BLaER1 treated with 17β-estradiol and CSF1 and Interleukin-3, amounts not matched to agents 10 nM and 100 nM (cell line): ENCODE measurements around the gene COA6.

Experiments
- H3K27ac ChIP-seq, 11 experiments: shearing (Covaris generic); formaldehyde crosslinking; 2 replicates each; pipeline ENCODE4 v1.8.1; 2022
- H3K27me3 ChIP-seq, 11 experiments: shearing (Covaris generic); formaldehyde crosslinking; 2 replicates each; pipeline ENCODE4 v1.8.1; 2022
- H3K36me3 ChIP-seq, 11 experiments: shearing (Covaris generic); formaldehyde crosslinking; 2 replicates each; pipeline ENCODE4 v1.8.1; 2022
- H3K4me1 ChIP-seq, 10 experiments: shearing (Covaris generic); formaldehyde crosslinking; 2 replicates each; pipeline ENCODE4 v1.8.1; 2022
- H3K4me2 ChIP-seq, 11 experiments: shearing (Covaris generic); formaldehyde crosslinking; 2 replicates each; pipeline ENCODE4 v1.8.1; 2022
- H3K4me3 ChIP-seq, 10 experiments: shearing (Covaris generic); formaldehyde crosslinking; 2 replicates each; pipeline ENCODE4 v1.8.1; 2022
- H3K9ac ChIP-seq, 11 experiments: shearing (Covaris generic); formaldehyde crosslinking; 2 replicates each; pipeline ENCODE4 v1.8.1; 2022
- H3K9me3 ChIP-seq, 11 experiments: shearing (Covaris generic); formaldehyde crosslinking; replicated peaks in 1 of 11; 2 replicates each; pipeline ENCODE4 v1.8.1; 2022
- H4K20me1 ChIP-seq, 11 experiments: shearing (Covaris generic); formaldehyde crosslinking; 2 replicates each; pipeline ENCODE4 v1.8.1; 2022
- Cebpa-rat ChIP-seq, 11 experiments: shearing (Covaris generic); IDR thresholded peaks; 2 replicates each; pipeline ENCODE4 v1.8.1; 2022

Gene COA6

GRCh38 chr1:234412830-234413229 is 39.6 kb downstream of the COA6 start:
- Histone ChIP-seq H3K4me1 (no peaks in the 10 kb centered on the region), H3K4me2 (no peak overlapping the region), H4K20me1 (no peaks in the 10 kb centered on the region), H3K4me3 (no peak overlapping the region), H3K27me3 (no peaks in the 10 kb centered on the region), H3K36me3 (peaks cover 41 to 100% (median 99%) of the 10 kb centered on the region in 11 experiments; a peak in 21 of 22 replicates), H3K9ac (no peak overlapping the region), H3K27ac (no peak overlapping the region), H3K9me3 (no peaks in the 10 kb centered on the region)
- no peak for TF ChIP-seq Cebpa-rat (IDR thresholded peaks at IDR 0.05)

DNA sequence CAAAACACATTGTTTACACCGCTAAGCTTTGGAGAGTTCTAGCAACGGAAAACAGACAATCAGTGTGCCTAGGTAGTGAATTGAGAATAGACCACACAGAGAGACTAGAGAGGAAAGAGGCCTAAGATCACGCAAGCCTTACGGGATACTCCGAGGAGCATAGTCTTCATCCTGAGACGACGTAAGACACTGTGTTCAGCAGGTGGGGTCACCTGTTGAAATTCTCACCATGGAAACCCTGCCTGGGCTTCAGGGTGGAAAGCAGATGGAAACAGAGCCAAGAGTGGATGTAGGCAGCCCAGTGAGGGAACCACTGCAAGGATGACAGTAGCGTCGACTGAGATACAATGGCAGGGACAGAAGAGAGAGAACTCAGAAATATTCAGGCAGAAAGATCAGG is 40.2 kb downstream of the COA6 start:
- Histone ChIP-seq H3K4me3 (no peak overlapping the region), H3K4me2 (no peak overlapping the region)

DNA sequence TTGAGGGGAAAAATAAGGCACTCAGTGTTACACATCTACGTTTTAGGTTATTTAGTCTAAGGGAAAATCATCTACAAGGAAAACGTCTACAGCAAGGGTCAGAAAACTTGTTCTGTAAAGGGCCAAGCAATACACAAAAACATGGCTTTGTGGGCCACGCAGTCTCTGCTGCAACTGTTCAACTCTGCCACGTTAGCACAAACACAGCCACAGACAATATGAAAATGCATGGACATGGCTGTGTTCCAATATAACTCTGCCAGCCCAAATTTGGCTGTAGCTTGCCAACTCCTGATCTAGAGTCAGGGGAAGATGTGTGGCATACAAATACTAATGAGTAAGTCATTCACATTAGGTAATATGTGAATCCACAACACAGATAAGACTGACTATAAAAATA is 40.7 kb downstream of the COA6 start:
- H3K4me1 ChIP-seq = no peaks in the 10 kb centered on the region
- H3K27me3 ChIP-seq = no peaks in the 10 kb centered on the region
- no peak overlapping the region for H3K9ac ChIP-seq
- no peaks in the 10 kb centered on the region for H3K9me3 ChIP-seq
- H3K27ac ChIP-seq = no peak overlapping the region
- peaks cover 40 to 100% (median 96%) of the 10 kb centered on the region in 11 experiments; a peak in 21 of 22 replicates for H3K36me3 ChIP-seq
- H4K20me1 ChIP-seq = no peaks in the 10 kb centered on the region
- TF ChIP-seq Cebpa-rat (IDR thresholded peaks at IDR 0.05) = no peak
- H3K4me2 ChIP-seq = no peak overlapping the region
- no peak overlapping the region for H3K4me3 ChIP-seq

More for the DNA sequence above, 40.2 kb downstream of the COA6 start:
- Histone ChIP-seq H4K20me1 (no peaks in the 10 kb centered on the region), H3K27me3 (no peaks in the 10 kb centered on the region), H3K9me3 (no peaks in the 10 kb centered on the region), H3K27ac (no peak overlapping the region), H3K4me1 (no peaks in the 10 kb centered on the region), H3K9ac (no peak overlapping the region), H3K36me3 (peaks cover 41 to 100% (median 99%) of the 10 kb centered on the region in 11 experiments; a peak in 21 of 22 replicates)
- TF ChIP-seq Cebpa-rat (IDR thresholded peaks at IDR 0.05) = no peak

DNA sequence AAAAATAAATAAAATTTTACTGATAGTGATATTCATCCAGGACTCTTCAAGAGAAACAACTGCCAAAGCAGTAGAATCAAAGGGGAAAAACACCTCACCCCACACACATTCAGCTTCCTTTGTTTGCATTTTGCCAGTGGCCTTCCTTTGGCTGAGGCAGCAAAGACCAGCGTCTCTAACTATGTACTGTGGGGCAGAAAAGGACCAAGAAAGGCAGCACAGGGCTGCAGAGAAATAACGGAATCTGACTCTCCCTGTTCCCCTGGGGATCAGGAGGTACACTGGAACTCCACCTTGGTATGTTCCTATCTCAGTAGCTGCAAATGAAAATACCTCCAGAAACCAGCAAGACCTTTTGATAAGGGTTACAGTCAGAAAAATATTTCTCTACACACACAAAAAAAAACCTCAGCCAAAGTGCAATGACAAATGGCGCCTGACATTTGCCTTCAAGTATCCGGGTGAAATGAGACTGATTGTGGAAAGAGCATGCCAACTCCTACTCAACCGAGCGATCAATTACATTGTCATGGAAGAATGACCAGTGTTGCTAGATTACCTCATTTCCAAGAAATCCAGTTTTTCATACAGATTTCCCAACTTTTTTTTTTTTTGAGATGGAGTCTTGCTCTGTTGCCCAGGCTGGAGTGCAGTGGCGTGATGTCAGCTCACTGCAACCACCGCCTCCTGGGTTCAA is 54.8 kb downstream of the COA6 start:
- peaks cover 43 to 100% (median 91%) of the 10 kb centered on the region in 11 experiments for H3K36me3 ChIP-seq
- peaks cover 0 to 19% (median 0%) of the 10 kb centered on the region in 10 experiments; a peak in 6 of 20 replicates for H3K4me1 ChIP-seq
- H3K9ac ChIP-seq = no peak overlapping the region
- H3K9me3 ChIP-seq = no peaks in the 10 kb centered on the region
- H3K27ac ChIP-seq = no peak overlapping the region
- no peak overlapping the region for H3K4me3 ChIP-seq
- no peaks in the 10 kb centered on the region; a peak in 1 of 22 replicates for H4K20me1 ChIP-seq
- H3K4me2 ChIP-seq = no peak overlapping the region
- no peaks in the 10 kb centered on the region for H3K27me3 ChIP-seq
- TF ChIP-seq Cebpa-rat (IDR thresholded peaks at IDR 0.05) = no peak

- Histone ChIP-seq H3K9me3 (no peaks in the 10 kb centered on the region), H3K9ac (no peak overlapping the region; a peak in 1 of 22 replicates), H3K4me3 (no peak overlapping the region), H3K36me3 (peaks cover 36 to 100% (median 90%) of the 10 kb centered on the region in 11 experiments), H3K4me1 (peaks cover 0 to 28% (median 2%) of the 10 kb centered on the region in 10 experiments; a peak in 9 of 20 replicates), H3K27ac (no peak overlapping the region), H3K27me3 (no peaks in the 10 kb centered on the region), H4K20me1 (no peaks in the 10 kb centered on the region; a peak in 1 of 22 replicates), H3K4me2 (peak overlapping the region in 3 of 11 experiments; percentile 12 to 43 (median 39); a peak in 5 of 22 replicates)
- TF ChIP-seq Cebpa-rat (IDR thresholded peaks at IDR 0.05) = no peak
These were observed 56.2 kb downstream of the COA6 start for GRCh38 chr1:234429434-234429806.

DNA sequence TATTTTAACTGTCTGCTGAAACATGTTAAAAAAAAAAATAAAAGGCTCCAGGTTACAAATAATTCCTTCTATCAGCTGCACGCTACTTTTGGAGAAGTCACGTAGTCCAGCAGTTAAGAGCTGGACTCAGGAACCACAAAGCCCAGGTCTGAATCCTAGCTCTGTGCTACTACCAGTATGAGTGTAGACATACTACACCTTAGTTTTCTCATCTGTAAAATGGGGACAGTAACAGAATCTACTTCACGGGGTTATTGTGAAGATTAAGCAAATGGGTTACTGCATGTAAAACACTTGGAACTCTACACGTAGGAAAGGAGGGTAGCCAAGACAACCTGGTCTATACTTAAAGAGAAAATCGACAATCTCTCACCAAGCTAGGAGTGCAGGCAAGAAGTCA is 57.4 kb downstream of the COA6 start:
- H3K27me3 ChIP-seq = no peaks in the 10 kb centered on the region
- H3K27ac ChIP-seq = no peak overlapping the region
- no peak overlapping the region for H3K4me2 ChIP-seq
- no peak overlapping the region for H3K4me3 ChIP-seq
- peaks cover 31 to 100% (median 91%) of the 10 kb centered on the region in 11 experiments for H3K36me3 ChIP-seq
- H3K9ac ChIP-seq = no peak overlapping the region
- H3K9me3 ChIP-seq = no peaks in the 10 kb centered on the region
- no peaks in the 10 kb centered on the region; a peak in 1 of 22 replicates for H4K20me1 ChIP-seq
- no peak for TF ChIP-seq Cebpa-rat (IDR thresholded peaks at IDR 0.05)
- H3K4me1 ChIP-seq = peaks cover 0 to 28% (median 2%) of the 10 kb centered on the region in 10 experiments; a peak in 9 of 20 replicates

DNA sequence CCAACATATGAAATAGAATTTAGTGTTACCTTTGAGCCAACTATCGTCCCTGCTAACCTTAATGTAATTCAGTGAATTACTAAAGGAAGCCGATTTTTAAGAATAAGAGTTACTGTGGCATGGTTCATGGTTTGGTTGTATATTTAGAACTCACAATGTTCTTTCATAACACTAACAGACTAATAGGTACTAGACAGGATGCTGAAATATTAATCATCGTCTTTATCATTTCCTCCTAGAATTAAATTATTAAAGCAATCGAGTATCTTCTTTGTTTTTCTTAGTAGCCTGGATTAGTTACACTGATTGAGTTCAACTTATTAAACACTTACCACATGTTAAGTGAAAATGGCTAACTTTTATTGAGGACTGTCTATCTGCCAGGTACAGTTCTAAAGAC is 58.0 kb downstream of the COA6 start:
- TF ChIP-seq Cebpa-rat (IDR thresholded peaks at IDR 0.05) = no peak
- Histone ChIP-seq H3K27ac (no peak overlapping the region), H3K9me3 (no peaks in the 10 kb centered on the region), H3K36me3 (peaks cover 28 to 99% (median 91%) of the 10 kb centered on the region in 11 experiments), H3K9ac (no peak overlapping the region), H3K4me2 (no peak overlapping the region), H3K27me3 (no peaks in the 10 kb centered on the region), H3K4me3 (no peak overlapping the region), H3K4me1 (peaks cover 0 to 28% (median 2%) of the 10 kb centered on the region in 10 experiments; a peak in 9 of 20 replicates), H4K20me1 (no peaks in the 10 kb centered on the region; a peak in 1 of 22 replicates)

DNA sequence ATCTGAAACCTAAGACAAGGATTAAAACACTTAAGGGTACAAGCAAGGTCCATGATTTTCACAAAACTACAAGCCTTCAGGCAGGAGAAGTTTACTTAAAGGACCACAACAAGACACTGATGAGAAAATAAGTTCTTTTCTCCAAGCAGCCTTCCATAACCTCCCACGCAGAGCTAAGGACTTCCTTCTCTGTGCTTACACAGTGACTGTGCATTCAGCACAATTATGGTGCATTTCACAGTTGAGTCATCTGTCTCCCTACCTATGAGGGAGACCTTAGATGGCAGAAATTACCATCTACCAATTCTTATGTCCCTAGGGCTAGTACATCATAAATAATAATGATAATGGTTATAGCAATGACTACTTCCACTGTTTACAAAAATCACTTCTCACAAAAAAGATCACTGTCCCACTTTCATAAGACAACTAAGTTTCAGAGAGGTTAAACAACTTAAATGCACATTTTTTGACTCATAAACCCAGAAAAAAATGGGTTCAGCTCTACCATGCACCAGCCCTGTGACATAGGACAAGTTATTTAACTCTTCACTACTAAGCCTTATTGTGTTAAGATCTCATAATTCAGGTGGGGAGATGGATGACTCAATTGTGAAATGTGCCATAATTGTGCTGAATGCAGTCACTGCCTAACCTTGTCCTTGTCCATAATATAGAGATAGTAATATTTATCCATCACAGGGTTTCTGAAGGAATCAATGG is 60.5 kb downstream of the COA6 start:
- Histone ChIP-seq H3K4me3 (no peak overlapping the region), H3K9ac (no peak overlapping the region), H3K27ac (no peak overlapping the region), H4K20me1 (peaks cover 0 to 7% (median 0%) of the 10 kb centered on the region in 11 experiments; a peak in 1 of 22 replicates), H3K36me3 (peaks cover 33 to 98% (median 94%) of the 10 kb centered on the region in 11 experiments; a peak in 21 of 22 replicates), H3K27me3 (no peaks in the 10 kb centered on the region), H3K4me2 (peak overlapping the region in 5 of 11 experiments; percentile 13 to 70 (median 35); a peak in 8 of 22 replicates), H3K4me1 (peaks cover 0 to 28% (median 2%) of the 10 kb centered on the region in 10 experiments; a peak in 9 of 20 replicates), H3K9me3 (no peaks in the 10 kb centered on the region)
- no peak for TF ChIP-seq Cebpa-rat (IDR thresholded peaks at IDR 0.05)
